Neural cell (in vitro differentiated cells): Measurements from ENCODE around the gene ITGA4. TPM values are rescaled to one million over a fixed set of nuclear protein-coding genes. Genes with fewer than 3 reads are reported as not detected.

ENCODE experiments used
- H2AFZ ChIP-seq: fragments of 200-600, 300-800 bp; sonication (generic), shearing (Covaris generic); 2 replicates; pipeline ENCODE4 v1.6.0; 2014; ENCODE audit warnings: low read depth, mild to moderate bottlenecking, antibody characterized with exemption, low read length, moderate library complexity
- H3F3A ChIP-seq: fragments of 200-600 bp; shearing (Covaris generic); 2 replicates; pipeline ENCODE4 v1.6.1; 2016; ENCODE audit warnings: mild to moderate bottlenecking, moderate library complexity, mixed read lengths, antibody characterized with exemption, low read length; ENCODE audit not compliant: insufficient read depth, poor library complexity, severe bottlenecking
- H3K27ac ChIP-seq: fragments of 200-600, 300-800 bp; sonication (generic), shearing (Covaris generic); 2 replicates; pipeline ENCODE4 v1.5.1; 2014; ENCODE audit warnings: mild to moderate bottlenecking, low read length, moderate library complexity
- H3K27me3 ChIP-seq: fragments of 300-800, 200-600 bp; sonication (generic), shearing (Covaris generic); 2 replicates; pipeline ENCODE4 v1.6.0; 2014; ENCODE audit warnings: mild to moderate bottlenecking, low read depth, low read length, moderate library complexity; ENCODE audit not compliant: insufficient read depth
- H3K36me3 ChIP-seq: fragments of 300-800, 200-600 bp; sonication (generic), shearing (Covaris generic); 2 replicates; pipeline ENCODE4 v1.5.1; 2014; ENCODE audit warnings: mild to moderate bottlenecking, antibody characterized with exemption, low read length, moderate library complexity; ENCODE audit not compliant: insufficient read depth
- H3K4me2 ChIP-seq: fragments of 300-800, 200-600 bp; sonication (generic), shearing (Covaris generic); 2 replicates; pipeline ENCODE4 v1.6.0; 2014; ENCODE audit warnings: mild to moderate bottlenecking, low read length
- H3K4me3 ChIP-seq: fragments of 300-800, 200-600 bp; sonication (generic), shearing (Covaris generic); 2 replicates; pipeline ENCODE4 v1.5.1; 2014; ENCODE audit warnings: mild to moderate bottlenecking, low read length, moderate library complexity
- H3K79me2 ChIP-seq: fragments of 200-600 bp; shearing (Covaris generic); replicated peaks from 2 replicates; pipeline ENCODE4 v1.6.0; 2014; ENCODE audit warnings: mild to moderate bottlenecking, low read length, moderate library complexity; ENCODE audit not compliant: insufficient read depth
- H3K9ac ChIP-seq: fragments of 300-800, 200-600 bp; sonication (generic), shearing (Covaris generic); 2 replicates; pipeline ENCODE4 v1.6.1; 2016; ENCODE audit warnings: mild to moderate bottlenecking, low read length, mixed read lengths
- H3K9me2 ChIP-seq: fragments of 200-600 bp; shearing (Covaris generic); 2 replicates; pipeline ENCODE4 v1.6.1; 2016; ENCODE audit warnings: mild to moderate bottlenecking, low read length, mixed read lengths; ENCODE audit not compliant: insufficient read depth
- H3K9me3 ChIP-seq: fragments of 200-600, 300-800 bp; sonication (generic), shearing (Covaris generic); 2 replicates; pipeline ENCODE4 v1.6.1; 2016; ENCODE audit warnings: mild to moderate bottlenecking, mixed run types, low read length, moderate library complexity, mixed read lengths
- H4K20me1 ChIP-seq: fragments of 200-600 bp; shearing (Covaris generic); 2 replicates; pipeline ENCODE4 v1.6.1; 2016; ENCODE audit warnings: mild to moderate bottlenecking, mixed run types; ENCODE audit not compliant: insufficient read depth
- EP300 ChIP-seq: fragments of 450-650 bp; conservative IDR thresholded peaks from 2 replicates; pipeline ENCODE4 v1.6.1; 2014; ENCODE audit warnings: antibody characterized with exemption, mild to moderate bottlenecking, moderate library complexity; ENCODE audit not compliant: poor library complexity, severe bottlenecking
- EZH2 ChIP-seq: fragments of 200-600, 300-800 bp; shearing (Covaris generic), sonication (generic); IDR thresholded peaks from 2 replicates; pipeline ENCODE4 v1.6.1; 2014; ENCODE audit warnings: antibody characterized with exemption, low read length, borderline replicate concordance, mild to moderate bottlenecking; ENCODE audit not compliant: insufficient read depth, poor library complexity, severe bottlenecking
- MXI1 ChIP-seq: fragments of 450-650 bp; conservative IDR thresholded peaks from 2 replicates; pipeline ENCODE4 v1.6.1; 2014; ENCODE audit warnings: antibody characterized with exemption, mild to moderate bottlenecking; ENCODE audit not compliant: poor library complexity, severe bottlenecking
- POLR2AphosphoS5 ChIP-seq: IDR thresholded peaks from 2 replicates; pipeline ENCODE4 v1.6.1; 2012
- RAD21 ChIP-seq: fragments of 450-650 bp; conservative IDR thresholded peaks from 2 replicates; pipeline ENCODE4 v1.6.1; 2014; ENCODE audit warnings: antibody characterized with exemption, mild to moderate bottlenecking, moderate library complexity
- SMC3 ChIP-seq: fragments of 450-650 bp; conservative IDR thresholded peaks from 2 replicates; pipeline ENCODE4 v1.6.1; 2014; ENCODE audit warnings: antibody characterized with exemption, mild to moderate bottlenecking, moderate library complexity; ENCODE audit not compliant: poor library complexity
- TAF1 ChIP-seq: IDR thresholded peaks from 2 replicates; pipeline ENCODE4 v1.6.1; 2012; ENCODE audit warnings: low read depth
- polyA plus RNA-seq: library from polyadenylated mRNA; depleted of rRNA; stranded (reverse); fragments of >200 nt; gene quantifications from 2 replicates; pipeline ENCODE4 v1.2.3, GENCODE V29; 2014
- TF ChIP-seq, protein P1 (sequence below): IDR thresholded peaks from 2 replicates; pipeline ENCODE4 v1.6.1; 2012; ENCODE audit warnings: borderline replicate concordance
- TF ChIP-seq, protein P2 (sequence below): fragments of 450-650 bp; IDR thresholded peaks from 2 replicates; pipeline ENCODE4 v1.5.1; 2014; ENCODE audit warnings: antibody characterized with exemption, mild to moderate bottlenecking, moderate library complexity; ENCODE audit not compliant: poor library complexity, severe bottlenecking

The ITGA4 gene
- polyA plus RNA-seq, 1 donor from 2014 or later: 0.40 TPM

DNA sequence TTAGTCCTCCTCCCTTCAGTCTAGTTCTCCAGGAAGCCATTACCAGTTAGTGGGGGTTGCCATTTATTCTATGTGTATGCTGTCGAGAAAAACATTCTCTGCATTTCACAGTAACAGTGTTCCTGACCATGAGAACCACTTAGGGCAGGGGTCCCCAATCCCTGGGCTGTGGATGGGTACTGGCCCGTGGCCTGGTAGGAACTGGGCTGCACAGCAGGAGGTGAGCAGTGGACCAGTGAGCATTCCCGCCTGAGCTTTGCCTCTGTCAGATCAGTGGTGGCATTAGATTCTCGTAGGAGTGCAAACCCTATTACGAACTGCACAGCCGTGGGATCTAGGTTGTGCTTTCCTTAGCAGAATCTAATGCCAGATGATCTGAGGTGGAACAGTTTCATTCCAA is 15.8 kb downstream of the ITGA4 start:
- H4K20me1 ChIP-seq: no peaks in the 10 kb centered on the region
- no peaks in the 10 kb centered on the region for H3K9me3 ChIP-seq
- TF ChIP-seq POLR2AphosphoS5: no peak
- no peak for TF ChIP-seq RAD21
- TF ChIP-seq, protein P1, sequence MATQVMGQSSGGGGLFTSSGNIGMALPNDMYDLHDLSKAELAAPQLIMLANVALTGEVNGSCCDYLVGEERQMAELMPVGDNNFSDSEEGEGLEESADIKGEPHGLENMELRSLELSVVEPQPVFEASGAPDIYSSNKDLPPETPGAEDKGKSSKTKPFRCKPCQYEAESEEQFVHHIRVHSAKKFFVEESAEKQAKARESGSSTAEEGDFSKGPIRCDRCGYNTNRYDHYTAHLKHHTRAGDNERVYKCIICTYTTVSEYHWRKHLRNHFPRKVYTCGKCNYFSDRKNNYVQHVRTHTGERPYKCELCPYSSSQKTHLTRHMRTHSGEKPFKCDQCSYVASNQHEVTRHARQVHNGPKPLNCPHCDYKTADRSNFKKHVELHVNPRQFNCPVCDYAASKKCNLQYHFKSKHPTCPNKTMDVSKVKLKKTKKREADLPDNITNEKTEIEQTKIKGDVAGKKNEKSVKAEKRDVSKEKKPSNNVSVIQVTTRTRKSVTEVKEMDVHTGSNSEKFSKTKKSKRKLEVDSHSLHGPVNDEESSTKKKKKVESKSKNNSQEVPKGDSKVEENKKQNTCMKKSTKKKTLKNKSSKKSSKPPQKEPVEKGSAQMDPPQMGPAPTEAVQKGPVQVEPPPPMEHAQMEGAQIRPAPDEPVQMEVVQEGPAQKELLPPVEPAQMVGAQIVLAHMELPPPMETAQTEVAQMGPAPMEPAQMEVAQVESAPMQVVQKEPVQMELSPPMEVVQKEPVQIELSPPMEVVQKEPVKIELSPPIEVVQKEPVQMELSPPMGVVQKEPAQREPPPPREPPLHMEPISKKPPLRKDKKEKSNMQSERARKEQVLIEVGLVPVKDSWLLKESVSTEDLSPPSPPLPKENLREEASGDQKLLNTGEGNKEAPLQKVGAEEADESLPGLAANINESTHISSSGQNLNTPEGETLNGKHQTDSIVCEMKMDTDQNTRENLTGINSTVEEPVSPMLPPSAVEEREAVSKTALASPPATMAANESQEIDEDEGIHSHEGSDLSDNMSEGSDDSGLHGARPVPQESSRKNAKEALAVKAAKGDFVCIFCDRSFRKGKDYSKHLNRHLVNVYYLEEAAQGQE: no peak
- TF ChIP-seq EP300: no peak
- H2AFZ ChIP-seq: no peak overlapping the region
- no peaks in the 10 kb centered on the region for H3K27me3 ChIP-seq
- no peaks in the 10 kb centered on the region for H3K79me2 ChIP-seq
- H3F3A ChIP-seq: no peaks in the 10 kb centered on the region
- no peaks in the 10 kb centered on the region for H3K9me2 ChIP-seq
- no peak overlapping the region for H3K4me2 ChIP-seq
- no peak overlapping the region for H3K9ac ChIP-seq
- no peak overlapping the region for H3K27ac ChIP-seq
- no peak overlapping the region for H3K4me3 ChIP-seq
- H3K36me3 ChIP-seq: no peaks in the 10 kb centered on the region

DNA sequence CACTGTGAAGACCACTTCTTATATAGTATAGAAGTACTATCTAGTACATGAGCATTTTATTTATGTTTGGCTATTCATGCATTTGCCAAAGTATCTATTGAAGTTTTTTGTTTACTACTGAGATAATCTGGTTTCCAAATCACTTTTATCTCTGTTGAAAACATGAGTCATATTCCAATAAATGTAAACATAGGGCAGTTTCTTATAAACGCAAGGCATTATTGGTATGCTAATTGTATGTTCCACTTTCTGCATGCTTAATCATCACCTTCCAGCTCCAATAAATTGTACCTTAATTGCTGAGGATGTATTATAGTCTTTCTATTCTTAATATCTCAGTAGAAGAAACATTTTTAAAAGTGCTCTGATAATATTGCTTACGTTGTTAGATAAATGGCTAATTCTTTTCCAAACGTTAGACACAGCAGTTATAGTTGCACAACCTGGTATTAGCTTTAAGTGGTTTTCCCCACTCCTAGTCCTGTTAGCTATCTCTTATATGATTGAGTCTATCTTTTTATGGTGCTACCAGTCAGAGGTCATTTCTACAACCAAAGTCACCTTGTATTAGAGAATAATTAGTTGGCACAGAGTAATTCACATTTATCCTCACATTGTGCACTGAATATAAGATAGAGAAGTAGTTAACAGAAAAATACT is 17.2 kb downstream of the ITGA4 start:
- Histone ChIP-seq H2AFZ (no peak overlapping the region), H3K9me3 (no peaks in the 10 kb centered on the region), H4K20me1 (no peaks in the 10 kb centered on the region), H3F3A (no peaks in the 10 kb centered on the region), H3K4me2 (no peak overlapping the region), H3K27me3 (no peaks in the 10 kb centered on the region), H3K4me3 (no peak overlapping the region), H3K9me2 (no peaks in the 10 kb centered on the region), H3K9ac (no peak overlapping the region), H3K79me2 (no peaks in the 10 kb centered on the region), H3K36me3 (no peaks in the 10 kb centered on the region), H3K27ac (no peak overlapping the region)
- no peak for TF ChIP-seq TAF1
- TF ChIP-seq POLR2AphosphoS5: no peak
- no peak for TF ChIP-seq SMC3
- TF ChIP-seq, protein P2, sequence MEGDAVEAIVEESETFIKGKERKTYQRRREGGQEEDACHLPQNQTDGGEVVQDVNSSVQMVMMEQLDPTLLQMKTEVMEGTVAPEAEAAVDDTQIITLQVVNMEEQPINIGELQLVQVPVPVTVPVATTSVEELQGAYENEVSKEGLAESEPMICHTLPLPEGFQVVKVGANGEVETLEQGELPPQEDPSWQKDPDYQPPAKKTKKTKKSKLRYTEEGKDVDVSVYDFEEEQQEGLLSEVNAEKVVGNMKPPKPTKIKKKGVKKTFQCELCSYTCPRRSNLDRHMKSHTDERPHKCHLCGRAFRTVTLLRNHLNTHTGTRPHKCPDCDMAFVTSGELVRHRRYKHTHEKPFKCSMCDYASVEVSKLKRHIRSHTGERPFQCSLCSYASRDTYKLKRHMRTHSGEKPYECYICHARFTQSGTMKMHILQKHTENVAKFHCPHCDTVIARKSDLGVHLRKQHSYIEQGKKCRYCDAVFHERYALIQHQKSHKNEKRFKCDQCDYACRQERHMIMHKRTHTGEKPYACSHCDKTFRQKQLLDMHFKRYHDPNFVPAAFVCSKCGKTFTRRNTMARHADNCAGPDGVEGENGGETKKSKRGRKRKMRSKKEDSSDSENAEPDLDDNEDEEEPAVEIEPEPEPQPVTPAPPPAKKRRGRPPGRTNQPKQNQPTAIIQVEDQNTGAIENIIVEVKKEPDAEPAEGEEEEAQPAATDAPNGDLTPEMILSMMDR: no peak
- no peak for TF ChIP-seq EZH2
- TF ChIP-seq, protein P1: no peak
- TF ChIP-seq EP300: no peak
- TF ChIP-seq MXI1: no peak
- TF ChIP-seq RAD21: no peak
